AG09319 (cell line): ENCODE results near the gene NBL1.

ENCODE experiments used
- DNase-seq: peaks from one replicate; pipeline ENCODE4 v3.0.0-alpha.2; 2010; ENCODE audit warnings: low read depth; ENCODE audit errors: extremely low read depth
- TF ChIP-seq, protein P1 (sequence below): IDR thresholded peaks from 2 replicates; pipeline ENCODE4 v1.5.1; 2011; ENCODE audit warnings: low read depth, mild to moderate bottlenecking, inconsistent platforms, low read length, moderate library complexity

NBL1 gene

DNA sequence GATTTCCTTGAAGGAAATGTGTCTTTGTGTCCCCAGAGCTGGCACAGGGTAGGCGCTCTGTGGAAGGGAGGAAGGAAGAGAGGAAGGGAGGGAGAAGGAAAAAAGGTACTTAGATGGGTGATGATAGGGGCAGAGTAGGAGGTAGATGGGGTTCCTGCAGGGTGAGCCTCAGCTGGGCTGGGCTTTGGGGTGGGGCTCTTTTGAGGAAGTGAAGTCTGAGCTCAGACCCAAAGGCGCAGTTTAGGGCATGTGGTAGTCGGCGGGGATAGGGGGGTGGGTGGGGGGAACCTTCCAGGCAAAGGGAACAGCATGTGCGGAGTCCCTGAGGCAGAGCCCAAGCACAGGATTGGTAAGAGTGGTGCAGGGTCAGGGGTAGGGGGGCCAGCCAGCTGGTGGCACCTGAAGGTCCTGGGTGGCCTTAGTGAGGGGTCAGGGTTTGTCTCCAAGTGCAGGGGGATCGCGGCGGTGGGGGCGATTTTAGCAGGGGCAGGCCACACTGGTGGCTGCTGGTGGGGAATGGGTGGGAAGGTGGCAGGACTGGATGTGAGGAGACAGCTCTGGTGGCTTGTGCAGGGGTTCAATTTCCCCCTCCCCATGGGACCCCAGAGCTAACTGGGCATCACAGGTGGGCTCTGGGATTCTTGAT lies 12.1 kb downstream of the NBL1 start:
- TF ChIP-seq, protein P1, sequence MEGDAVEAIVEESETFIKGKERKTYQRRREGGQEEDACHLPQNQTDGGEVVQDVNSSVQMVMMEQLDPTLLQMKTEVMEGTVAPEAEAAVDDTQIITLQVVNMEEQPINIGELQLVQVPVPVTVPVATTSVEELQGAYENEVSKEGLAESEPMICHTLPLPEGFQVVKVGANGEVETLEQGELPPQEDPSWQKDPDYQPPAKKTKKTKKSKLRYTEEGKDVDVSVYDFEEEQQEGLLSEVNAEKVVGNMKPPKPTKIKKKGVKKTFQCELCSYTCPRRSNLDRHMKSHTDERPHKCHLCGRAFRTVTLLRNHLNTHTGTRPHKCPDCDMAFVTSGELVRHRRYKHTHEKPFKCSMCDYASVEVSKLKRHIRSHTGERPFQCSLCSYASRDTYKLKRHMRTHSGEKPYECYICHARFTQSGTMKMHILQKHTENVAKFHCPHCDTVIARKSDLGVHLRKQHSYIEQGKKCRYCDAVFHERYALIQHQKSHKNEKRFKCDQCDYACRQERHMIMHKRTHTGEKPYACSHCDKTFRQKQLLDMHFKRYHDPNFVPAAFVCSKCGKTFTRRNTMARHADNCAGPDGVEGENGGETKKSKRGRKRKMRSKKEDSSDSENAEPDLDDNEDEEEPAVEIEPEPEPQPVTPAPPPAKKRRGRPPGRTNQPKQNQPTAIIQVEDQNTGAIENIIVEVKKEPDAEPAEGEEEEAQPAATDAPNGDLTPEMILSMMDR, result no peak
- no peak for DNase-seq

DNA sequence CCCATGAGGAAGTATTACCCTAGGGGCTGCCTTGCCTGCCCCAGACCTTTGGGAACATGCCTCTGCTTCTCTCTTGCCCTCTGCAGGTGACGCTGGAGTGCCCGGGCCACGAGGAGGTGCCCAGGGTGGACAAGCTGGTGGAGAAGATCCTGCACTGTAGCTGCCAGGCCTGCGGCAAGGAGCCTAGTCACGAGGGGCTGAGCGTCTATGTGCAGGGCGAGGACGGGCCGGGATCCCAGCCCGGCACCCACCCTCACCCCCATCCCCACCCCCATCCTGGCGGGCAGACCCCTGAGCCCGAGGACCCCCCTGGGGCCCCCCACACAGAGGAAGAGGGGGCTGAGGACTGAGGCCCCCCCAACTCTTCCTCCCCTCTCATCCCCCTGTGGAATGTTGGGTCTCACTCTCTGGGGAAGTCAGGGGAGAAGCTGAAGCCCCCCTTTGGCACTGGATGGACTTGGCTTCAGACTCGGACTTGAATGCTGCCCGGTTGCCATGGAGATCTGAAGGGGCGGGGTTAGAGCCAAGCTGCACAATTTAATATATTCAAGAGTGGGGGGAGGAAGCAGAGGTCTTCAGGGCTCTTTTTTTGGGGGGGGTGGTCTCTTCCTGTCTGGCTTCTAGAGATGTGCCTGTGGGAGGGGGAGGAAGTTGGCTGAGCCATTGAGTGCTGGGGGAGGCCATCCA lies 12.8 kb downstream of the NBL1 start:
- TF ChIP-seq, protein P1, result no peak
- DNase-seq, result no peak

DNA sequence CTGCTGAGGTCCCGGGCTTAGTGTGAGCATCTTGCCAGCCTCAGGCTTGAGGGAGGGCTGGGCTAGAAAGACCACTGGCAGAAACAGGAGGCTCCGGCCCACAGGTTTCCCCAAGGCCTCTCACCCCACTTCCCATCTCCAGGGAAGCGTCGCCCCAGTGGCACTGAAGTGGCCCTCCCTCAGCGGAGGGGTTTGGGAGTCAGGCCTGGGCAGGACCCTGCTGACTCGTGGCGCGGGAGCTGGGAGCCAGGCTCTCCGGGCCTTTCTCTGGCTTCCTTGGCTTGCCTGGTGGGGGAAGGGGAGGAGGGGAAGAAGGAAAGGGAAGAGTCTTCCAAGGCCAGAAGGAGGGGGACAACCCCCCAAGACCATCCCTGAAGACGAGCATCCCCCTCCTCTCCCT lies 13.4 kb downstream of the NBL1 start:
- DNase-seq, result no peak
- TF ChIP-seq, protein P1, result no peak

DNA sequence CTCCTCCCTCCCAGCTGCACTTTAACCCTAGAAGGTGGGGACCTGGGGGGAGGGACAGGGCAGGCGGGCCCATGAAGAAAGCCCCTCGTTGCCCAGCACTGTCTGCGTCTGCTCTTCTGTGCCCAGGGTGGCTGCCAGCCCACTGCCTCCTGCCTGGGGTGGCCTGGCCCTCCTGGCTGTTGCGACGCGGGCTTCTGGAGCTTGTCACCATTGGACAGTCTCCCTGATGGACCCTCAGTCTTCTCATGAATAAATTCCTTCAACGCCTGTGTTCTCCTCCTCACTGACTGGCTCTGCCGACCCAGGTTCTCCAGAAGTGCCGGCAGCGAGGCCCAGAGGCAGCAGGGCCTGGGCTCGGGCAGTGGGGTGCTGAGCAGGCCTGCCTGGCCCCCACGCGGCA lies 14.1 kb downstream of the NBL1 start:
- TF ChIP-seq, protein P1, result no peak

DNA sequence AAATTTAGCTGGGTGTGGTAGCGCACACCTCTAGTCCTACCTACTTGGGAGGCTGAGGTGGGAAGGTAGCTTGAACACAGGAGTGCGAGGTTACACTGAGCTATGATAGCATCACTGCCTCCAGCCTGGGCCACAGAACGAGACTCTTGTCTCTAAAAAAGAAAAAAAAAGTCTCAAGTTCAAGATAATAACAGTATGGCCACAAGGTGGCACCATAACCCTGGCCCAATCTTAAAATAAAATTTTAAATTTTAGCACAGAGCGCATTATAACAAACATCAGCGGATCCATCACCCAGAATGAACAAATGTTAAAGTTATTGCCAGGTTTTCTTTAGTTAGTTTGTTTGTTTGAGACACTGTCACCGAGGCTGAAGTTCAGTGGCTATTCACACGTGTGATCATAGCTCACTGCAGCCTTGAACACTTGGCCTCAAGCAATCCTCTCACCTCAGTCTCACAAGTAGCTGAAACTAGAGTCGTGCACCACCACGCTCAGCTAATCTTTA lies 17.7 kb downstream of the NBL1 start:
- TF ChIP-seq, protein P1, result peak; percentile 52
- DNase-seq, result no peak

More for the DNA sequence above, 14.1 kb downstream of the NBL1 start:
- DNase-seq, result no peak

DNA sequence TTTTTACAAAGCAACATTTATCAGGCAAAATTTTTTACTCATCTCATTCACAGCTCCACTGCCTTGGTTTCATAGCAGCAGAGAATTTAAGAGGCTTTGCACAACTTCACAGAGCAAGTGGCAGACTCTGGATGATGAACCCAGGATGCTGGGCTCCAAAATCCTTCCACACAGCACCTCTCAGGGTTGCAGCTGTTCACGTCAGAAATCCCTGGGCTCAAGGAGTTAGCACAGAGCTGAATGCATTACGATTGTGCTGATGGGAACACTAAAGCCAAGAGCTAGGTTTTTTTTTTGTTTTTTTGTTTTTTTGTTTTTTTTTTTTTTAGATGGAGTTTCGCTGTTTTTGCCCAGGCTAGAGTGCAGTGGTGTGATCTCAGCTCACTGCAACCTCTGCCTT lies 18.2 kb downstream of the NBL1 start:
- TF ChIP-seq, protein P1, result no peak
- no peak for DNase-seq

DNA sequence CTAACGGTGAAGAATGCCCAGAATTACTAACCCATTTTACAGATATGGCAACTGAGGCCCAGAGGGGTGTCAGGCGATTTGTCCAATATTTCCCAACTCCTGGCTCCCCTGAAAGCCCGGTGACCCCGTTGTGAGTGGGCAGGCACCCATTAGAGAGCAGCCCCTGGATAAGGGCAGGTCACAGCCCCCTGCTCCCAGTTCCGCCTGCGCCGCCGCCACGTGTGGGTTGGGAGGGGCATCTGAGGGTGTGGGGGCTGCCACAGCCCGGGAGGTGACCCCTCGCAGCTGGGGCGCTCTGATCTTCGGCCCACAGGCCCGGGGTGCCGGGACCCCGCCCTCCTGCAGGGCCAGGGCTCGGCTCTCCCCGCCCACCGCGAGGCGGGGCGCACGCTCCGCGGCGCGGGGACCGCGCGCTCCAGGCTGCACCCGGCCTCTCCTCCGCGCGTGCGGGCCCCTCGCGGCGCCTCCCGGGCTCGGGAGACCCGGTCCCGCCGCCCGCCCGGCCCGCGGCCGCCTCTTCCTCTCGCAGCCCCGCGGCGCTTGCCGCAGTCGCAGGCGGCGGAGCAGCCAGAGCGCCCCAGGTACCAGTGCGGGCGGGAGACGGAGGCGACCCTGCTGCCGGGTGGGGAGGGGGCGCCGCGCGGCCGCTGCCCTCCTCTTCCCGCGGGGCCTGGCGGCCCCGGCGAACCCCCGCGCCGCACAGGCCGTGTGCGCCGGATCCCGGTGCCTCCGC lies 20.5 kb downstream of the NBL1 start, which contains the start of gene HTR6:
HTR6 (plus strand) TSS at position 423 of the 733 bp plus-strand sequence. CDS start 879 bp downstream, outside the sequence.
- DNase-seq, result no peak
- TF ChIP-seq, protein P1, result no peak
